ENCODE results near the gene PCYT1B. TPM values are rescaled to one million over a fixed set of nuclear protein-coding genes. Genes with fewer than 3 reads are reported as not detected.

Gene PCYT1B
- total RNA-seq, 2 experiments from 2014 or later: not detected

DNA sequence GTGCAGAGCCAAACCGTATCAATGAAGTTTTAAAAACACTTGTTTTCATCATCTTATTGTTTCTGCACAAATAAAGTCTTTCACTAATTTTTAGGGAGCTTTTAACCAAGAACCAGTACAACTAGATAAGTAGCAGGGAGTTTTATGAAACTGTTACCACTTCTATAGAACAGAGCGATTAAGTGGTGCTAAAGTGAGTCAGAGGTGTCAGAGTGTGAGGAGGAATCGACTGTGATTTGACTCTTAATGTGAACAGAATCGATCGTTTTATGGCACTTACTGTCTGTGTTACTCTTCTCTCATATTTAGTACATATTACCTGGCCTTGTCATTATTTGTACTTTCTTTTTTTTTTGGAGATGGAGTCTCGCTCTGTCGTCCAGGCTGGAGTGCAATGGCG is 138.8 kb downstream of the PCYT1B start:
- H3K4me1 Mint-ChIP-seq (ENCODE audit: low read depth): peaks cover 22% of the 10 kb centered on the region
- DNase-seq: no peak
- ATAC-seq: no peak
- ChIA-PET CTCF (no interaction called here), POLR2A (no interaction called here)
- H3K27me3 Mint-ChIP-seq (ENCODE audit: low read depth): no peaks in the 10 kb centered on the region
- no peaks in the 10 kb centered on the region for H3K9me3 Mint-ChIP-seq (ENCODE audit: insufficient read depth)
- peaks cover 43% of the 10 kb centered on the region for H3K36me3 Mint-ChIP-seq (ENCODE audit: low read depth)
- H3K27ac Mint-ChIP-seq: no peak overlapping the region
- no peak overlapping the region for H3K4me3 Mint-ChIP-seq

Other genes with a start within 250 kb of the PCYT1B start
- 10 to 100 TPM; 30.0 to 31.5 TPM for gene PDK3, start 182.1 kb downstream of the PCYT1B start, total RNA-seq
- 10 to 100 TPM; 37.0 to 38.2 TPM for gene POLA1, start 46.6 kb upstream of the PCYT1B start, total RNA-seq